OCI-M1 (cell line): ENCODE data around the gene EHD1.
A peak's percentile ranks its signal among the peaks of the same experiment; 100 is the strongest.

Experiments
- DNase-seq: peaks from one replicate; lab custom pipeline; 2025; lab: John Stamatoyannopoulos, UW

Gene EHD1

DNA sequence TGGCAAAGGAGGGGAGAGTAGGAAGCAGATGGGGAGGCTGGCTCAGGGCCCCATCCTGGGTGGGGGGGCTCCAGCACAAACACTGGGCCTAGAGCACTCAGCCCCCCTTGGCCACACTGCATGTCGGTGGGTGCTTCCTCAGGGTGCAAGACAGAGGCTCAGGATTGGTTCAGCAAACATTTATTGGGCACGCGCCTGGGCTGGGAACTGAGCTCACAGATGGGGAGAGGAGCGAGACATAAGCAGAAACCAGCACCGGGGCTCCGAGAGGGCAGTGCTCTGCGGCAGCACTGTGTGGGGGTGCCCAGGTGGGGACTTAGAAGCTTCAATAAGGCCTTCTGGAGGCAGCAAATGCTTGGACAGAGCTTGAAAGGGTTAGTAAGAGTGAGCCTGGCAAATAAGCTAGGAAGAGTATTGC is 12.1 kb upstream of the EHD1 start:
- DNase-seq: no peak

DNA sequence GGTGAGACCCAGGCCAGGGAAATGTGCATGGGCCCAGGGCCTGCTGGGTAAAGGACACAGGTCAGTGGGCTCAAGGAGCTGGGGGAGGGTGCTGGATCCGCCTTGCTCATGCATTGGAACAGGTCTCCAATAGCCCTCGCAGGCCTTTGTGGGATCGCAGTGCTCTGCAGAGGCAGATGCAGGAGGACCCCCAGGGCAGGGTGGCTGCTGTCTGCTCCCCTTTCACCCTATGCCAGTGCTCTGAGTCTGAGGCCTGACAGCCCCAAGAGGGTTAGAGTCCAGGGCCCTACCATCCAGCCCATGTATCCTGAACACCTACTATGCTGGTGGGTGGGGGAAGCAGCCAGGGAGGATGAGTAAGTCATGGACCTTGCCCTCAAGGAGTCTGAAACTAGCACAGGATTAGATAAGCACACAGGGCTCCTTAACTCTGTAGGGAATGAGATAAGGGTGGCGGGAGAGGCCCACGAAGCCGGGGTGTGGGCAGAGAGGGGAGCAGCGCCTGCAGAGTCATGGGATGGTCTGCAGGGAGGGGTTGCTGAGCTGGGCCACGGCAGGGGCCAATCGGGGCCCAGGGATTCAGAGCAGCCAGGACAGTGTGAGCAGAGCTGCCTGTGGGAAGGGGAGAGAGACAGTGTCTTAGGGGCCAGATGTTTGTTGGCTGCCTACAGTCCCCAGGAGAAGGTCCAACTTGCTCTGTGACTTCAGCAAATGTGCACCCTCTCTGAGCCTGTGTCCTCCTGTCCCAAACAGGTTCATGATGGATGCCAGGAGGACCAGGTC is 10.5 kb upstream of the EHD1 start:
- peak; percentile 98 for DNase-seq

- no peak for DNase-seq
Observed at GRCh38 chr11:64888406-64888728, 9.9 kb upstream of the EHD1 start.

GRCh38 chr11:64887757-64888405 is 9.5 kb upstream of the EHD1 start:
- DNase-seq: peak; percentile 91

DNA sequence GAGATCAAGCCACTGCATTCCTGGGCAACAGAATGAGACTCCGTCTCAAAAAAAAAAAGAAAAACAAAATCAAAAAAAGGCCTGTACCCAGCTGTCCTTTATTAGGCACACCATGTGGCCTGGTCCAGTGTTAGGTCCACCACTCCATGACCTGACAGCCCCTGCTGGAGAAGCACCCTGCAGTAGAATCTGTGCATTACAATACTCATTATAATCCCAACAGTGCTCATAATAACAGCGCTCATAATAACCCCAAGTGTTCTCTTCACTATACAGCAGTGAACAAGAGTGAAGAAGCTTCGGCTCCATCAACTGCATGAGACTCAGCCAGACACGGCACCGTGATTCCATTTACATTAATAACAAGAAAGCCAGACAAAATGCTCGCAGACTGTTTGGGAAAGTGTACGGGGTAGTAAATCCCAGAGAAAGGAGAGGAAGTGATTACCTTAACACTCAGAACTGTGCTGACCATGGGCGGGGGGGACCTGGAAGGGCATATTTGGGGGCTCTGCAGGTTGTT is 8.9 kb upstream of the EHD1 start:
- peak; percentile 39 for DNase-seq

GRCh38 chr11:64885367-64886286 is 7.2 kb upstream of the EHD1 start:
- peak; percentile 96 for DNase-seq

- no peak for DNase-seq
Observed at GRCh38 chr11:64884019-64884418, 5.6 kb upstream of the EHD1 start.

DNA sequence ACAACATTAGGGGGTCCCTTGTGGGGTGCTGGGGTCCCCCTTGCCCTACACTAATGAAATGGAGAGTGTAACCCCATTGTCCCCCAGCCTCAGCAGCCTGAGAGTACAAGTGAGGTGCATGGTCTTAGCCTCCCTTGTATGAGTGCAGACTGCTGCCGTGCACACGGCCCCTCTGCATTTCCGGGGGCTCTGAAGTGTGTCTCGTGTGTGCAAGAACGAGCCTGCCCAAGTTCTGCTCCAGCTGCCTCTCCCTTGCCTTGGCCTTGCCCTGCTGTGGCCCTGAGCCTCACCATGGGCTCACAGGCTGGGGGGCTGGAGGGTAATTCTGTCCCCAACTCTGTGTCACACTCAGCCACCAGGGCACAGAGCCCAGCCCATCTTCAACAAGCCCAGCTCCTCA is 5.2 kb upstream of the EHD1 start:
- DNase-seq: no peak

GRCh38 chr11:64882243-64882642 is 3.8 kb upstream of the EHD1 start:
- DNase-seq: no peak

GRCh38 chr11:64881476-64881875 is 3.1 kb upstream of the EHD1 start:
- DNase-seq: peak; percentile 5

DNA sequence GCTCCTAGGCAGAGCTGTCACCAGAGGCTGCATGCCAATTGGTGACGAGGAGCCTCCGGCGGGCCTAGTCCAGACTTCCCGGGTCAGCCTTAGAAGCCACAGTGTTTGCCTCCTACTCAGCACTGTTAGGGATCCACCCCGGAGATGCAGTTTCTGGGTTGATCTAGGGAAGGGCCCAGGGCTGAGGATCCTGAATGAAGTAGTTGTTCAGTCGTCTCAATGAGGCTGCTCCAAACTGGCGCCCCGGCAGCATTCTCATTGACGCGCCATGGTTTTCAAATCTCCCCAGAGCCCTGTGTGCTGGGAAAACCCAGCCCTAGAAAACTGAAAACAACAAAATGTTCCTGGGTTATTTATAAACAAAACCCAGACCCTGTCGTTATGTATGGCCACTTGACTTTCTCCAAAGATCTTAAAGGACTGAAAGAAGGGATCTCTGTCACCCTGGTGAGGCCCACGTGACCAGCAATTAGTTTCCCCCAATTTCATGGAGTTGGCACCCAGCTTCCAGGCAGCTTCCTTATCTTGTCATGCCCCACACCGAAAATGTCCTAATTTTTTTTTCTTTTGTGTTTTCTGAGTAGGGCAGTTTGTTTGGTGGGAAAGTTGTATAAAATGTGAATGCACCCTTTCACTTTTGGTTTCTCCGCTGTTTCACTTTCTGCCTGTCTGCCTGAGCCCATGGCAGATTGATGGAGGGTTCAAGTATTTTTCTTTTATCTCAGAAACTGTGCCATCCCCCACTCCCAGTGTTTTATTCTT is 2.0 kb upstream of the EHD1 start:
- peak; percentile 85 for DNase-seq

DNA sequence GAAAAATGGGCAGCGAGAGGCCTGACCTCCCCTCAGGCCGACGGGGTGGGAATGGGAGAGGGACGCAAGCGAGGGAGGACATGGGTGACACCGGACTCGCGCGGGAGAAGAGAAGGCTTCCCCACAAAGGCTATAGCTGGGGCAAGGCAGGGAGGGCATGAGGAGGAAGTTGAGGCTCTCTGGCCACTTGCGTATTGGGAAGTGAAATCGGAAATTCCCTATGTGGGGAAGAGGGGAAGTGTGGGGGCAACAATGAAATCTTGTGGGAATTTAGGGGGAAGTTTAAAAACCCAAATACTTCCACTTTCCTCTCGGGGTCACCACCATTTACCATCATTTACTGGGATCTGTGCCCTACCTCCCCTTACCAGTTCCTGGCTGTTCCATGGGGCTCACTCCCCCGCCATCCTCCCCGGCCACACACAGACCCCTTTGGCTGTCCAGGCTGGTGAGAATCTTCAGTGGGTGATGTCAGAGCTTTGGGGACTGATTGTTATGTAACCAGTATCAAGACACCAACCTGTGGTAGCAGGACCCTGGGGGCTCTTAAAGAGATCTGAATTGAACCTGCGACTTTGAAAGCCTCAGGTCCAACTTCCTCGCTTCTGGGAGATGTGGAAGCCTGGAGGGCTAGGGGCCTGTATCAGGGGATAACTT is 951 bp upstream of the EHD1 start:
- DNase-seq: peak; percentile 61

DNA sequence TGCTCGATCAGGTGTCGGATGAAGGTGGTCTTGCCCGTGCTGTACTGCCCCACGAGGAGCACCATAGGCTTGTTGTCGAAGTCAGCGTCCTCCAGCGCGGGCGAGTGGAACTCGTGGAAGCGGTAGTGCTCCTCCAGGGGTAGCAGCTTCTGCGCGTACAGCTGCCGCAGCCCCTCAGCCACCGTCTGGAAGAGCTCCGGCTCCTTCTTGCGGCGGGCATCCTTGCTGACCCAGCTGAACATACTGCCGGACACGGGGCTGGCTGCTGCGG is 263 bp downstream of the EHD1 start:
- no peak for DNase-seq

- DNase-seq: peak; percentile 58
Observed at GRCh38 chr11:64877390-64878222, 815 bp downstream of the EHD1 start.

GRCh38 chr11:64876835-64877341 is 1.5 kb downstream of the EHD1 start:
- no peak for DNase-seq

DNA sequence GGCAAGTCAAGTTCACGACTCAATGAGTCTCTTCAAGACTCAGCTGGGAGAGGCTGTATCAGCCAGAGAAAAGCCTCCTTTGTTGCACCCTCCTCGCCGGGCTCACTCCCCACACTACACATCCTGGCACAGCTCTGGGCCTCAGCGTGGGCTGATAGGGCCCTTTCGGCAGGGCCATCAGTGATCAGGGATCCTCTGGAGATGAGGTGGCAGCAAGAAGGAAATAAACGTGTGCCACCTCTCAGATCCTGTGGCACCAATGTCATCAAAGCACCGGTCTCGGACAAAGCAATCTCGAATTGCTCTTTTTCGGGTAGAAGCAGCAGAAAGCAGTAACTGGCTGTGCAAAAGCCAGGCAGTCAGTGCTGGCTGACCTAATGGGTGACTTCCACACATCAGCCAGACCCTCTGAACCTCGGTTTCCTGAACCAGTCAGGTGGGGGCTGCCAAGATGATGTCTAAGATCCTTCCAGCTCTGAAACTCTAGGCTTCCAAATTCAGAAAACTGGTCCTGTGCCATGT is 2.1 kb downstream of the EHD1 start:
- DNase-seq: no peak

- DNase-seq: no peak
Observed at GRCh38 chr11:64875369-64876228, 2.8 kb downstream of the EHD1 start.

- DNase-seq: no peak
Observed at GRCh38 chr11:64874308-64875240, 3.8 kb downstream of the EHD1 start.
